RPMI8226 (cell line): Measurements from ENCODE around the gene SEC62.
A peak's percentile ranks its signal among the peaks of the same experiment; 100 is the strongest.

ENCODE experiments used
- DNase-seq: peaks from one replicate; pipeline ENCODE4 v3.0.0-alpha.2; 2015

The SEC62 gene

GRCh38 chr3:169966428-169966950 is at the start of gene SEC62:
Gene SEC62 (plus strand): TSS chr3:169966807. CDS start chr3:169966823, 16 bp downstream.
- DNase-seq = peak; percentile 99

DNA sequence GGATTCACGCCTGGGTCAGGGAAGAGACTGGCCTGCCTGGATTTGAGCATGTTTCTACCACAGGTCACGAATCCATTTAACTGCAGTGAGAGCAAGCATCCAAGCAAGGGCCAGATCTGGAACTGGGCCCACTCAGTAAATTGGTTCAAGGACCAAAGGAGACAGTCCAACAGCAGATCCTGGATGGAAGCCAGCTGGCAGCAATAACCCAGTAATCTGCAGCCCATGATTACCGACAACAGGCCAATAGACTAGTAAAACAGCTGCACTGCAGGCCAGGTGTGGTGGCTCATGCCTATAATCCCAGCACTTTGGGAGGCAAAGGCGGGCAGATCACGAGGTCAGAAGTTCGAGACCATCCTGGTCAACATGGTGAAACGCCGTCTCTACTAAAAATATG is 43.4 kb upstream of the SEC62 start:
- peak; percentile 78 for DNase-seq

DNA sequence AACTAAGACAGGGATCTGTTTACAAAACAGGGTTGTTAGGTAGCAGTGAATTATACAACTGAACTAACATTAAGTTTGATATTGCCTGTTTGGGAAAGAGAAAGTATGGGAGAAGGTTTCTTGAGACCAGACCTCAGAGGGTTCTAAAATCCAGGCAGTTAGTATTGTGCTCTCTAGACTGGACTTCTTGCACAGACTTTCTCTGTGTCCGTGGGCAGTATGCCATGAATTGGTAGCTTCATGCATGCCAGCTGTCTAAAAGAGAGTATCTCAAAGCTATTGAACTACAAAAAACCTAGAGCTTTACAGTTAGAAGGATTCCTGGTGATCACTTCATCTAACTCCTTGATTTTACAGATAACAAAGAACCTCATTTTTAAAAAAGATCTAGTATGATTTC is 42.8 kb upstream of the SEC62 start:
- no peak for DNase-seq

DNA sequence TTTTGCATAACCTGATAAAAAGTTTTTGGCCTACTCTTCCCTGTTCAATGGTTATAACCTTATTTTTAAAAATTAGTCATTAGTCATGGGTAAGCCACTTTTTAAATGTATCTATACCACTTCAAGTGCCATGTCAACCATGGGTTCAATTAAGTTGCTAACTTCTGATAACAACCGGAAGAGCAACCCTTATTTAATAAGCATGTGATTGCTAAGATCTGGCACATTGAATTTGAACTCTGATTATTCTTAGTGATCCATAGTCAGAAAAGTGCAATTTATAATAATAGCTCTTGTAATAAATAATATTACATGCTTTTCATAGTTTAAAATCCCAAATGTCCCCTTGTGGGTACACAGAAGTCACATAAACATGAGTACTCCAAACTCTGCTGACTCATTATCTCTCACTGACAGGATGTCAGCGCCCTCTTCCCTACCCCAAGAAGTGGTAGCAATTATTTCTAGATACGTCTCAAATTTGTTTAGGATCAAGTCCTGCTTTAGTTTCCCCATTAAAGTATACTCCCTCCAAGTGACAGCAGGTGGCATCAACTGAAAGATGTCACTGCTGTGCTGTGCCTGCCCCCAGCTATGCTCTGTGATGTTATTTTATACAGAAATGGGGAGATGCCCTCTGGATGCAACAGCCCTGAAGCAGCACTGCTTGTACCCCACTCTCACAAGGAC is 36.6 kb upstream of the SEC62 start:
- peak; percentile 82 for DNase-seq

GRCh38 chr3:169930843-169931242 is 35.8 kb upstream of the SEC62 start:
- DNase-seq = peak; percentile 43

DNA sequence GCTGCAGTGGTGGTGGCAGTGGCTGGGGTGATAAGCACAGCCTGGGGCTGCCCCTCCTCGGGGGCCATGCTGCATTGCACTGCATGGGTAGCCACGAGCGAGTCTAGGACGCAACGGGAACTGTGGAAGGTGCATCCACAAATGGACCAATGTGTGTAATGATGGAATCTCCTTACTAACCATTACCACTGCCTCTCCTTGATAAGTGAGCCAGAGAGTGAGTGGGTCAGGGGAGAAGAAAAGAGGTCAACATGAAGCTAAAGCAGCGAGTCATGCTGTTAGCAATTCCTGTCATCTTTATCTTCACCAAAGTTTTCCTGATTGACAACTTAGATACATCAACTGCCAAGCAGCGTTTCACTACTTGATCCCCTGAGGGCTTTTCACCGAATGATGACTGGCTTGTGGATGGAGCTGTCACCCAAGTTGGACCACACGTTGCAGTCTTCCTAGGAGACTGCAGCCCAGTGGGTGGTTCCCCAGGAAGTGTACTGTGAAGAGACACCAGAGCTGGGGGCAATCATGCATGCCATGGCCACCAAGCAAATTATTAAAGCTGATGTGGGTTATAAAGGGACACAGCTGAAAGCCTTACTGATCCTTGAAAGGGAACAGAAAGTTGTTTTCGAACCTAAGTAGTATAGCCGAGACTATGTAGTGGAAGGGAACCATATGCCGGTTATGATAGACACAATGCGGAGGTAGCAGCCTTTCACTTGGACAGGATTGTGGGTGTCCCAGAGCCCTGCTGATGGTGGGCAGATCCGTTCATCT is 34.7 kb upstream of the SEC62 start:
- no peak for DNase-seq

DNA sequence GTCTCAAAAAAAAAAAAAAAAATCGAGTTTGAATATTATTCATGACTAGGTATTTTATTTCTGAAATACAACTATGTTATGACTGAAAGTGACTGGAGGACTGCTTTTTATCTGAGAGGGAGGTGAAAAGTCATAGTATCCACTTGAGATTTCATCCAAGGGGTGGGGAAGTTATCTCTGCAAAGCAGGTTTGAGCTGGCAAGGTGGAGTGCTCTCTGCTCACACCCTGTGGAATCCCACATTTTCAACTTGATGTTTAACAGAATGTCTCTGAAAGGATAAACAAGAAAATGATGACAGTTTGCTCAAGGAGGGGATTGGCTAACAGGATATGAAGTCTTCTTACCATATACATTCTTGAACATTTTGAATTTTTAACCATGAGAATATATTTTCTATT is 27.3 kb upstream of the SEC62 start:
- peak; percentile 28 for DNase-seq

DNA sequence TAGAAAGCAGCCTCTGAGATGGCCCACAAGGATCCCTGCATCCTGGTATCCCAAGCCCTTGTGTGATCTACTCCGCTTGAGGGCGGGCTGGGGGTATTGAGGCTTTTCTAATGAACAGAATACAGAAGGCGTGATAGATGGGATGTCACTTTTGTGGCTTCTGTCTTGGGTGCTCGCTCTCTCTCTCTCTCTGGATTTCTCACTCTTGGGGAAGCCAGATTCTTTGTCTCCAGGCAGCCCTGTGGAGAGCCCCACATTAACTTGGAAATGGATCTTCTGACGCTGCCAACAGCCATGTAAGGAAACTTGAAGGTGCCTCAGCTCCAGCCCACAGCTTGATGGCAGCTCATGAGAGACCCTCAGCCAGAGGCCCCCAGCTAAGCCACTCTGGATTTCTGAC is 26.9 kb upstream of the SEC62 start:
- DNase-seq = peak; percentile 59

- peak; percentile 98 for DNase-seq
Observed at GRCh38 chr3:169940470-169941181, 26.0 kb upstream of the SEC62 start.

DNA sequence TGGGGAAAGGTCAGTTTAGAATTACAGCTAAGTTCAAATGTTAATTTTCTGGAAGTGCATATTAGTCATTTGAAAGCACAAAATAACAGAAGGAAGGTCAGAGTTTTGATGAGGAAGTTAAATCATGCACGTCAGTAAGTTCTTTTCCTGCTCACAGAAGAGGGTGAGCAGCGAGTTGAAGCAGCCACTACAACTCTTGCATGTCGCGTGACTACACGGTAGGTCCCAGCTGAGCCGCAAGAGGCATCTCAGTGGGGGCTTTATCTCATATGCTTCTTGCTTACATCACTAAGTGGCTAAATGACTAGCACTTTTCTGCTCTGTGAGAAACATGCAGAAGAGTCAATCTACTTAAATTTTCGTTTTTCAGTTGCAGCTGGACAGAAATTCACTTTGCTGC is 21.3 kb upstream of the SEC62 start:
- DNase-seq = peak; percentile 22

GRCh38 chr3:169946336-169946735 is 20.3 kb upstream of the SEC62 start:
- DNase-seq = no peak

GRCh38 chr3:169948559-169949448 is 17.8 kb upstream of the SEC62 start:
- no peak for DNase-seq

DNA sequence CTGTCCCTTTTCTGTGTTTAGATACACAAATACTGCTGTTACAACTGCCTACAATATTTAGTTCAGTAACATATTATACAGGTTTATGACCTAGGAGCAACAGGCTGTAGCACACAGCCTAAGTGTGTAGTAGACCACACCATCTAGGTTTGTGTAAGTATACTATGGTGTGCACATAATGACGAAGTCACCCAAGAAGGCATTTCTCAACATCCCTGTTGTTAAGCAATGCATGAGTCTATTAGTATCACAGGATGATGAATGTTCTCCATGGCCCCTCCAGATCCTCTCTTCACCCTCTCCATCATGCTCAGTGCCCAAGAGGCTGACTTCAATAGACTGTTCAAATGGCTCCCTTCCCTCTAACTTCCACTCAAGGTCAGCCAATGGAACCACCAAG is 14.6 kb upstream of the SEC62 start:
- DNase-seq = no peak

GRCh38 chr3:169953462-169954141 is 13.0 kb upstream of the SEC62 start:
- no peak for DNase-seq

- no peak for DNase-seq
Observed at GRCh38 chr3:169954142-169954756, 12.4 kb upstream of the SEC62 start.

- DNase-seq = no peak
Observed at GRCh38 chr3:169955406-169955805, 11.2 kb upstream of the SEC62 start.

DNA sequence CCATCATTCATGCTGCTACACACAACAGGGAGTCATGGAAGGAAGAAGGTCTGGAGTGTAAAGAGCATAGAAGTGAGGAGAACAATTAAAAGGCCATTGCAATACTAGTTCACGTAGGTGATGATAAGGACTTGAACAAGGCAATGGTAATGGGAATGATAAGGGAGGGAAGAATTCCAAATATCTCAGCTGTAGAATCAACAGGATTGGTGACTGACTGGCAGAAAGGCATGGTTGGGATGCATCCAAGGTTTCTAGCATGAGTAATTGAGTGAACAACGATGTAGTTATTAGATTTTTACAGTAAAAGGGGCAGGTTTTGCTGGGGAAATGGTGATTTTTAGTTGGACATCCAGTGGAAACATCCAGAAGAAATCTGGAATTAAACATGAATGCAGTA is 2.4 kb upstream of the SEC62 start:
- no peak for DNase-seq

DNA sequence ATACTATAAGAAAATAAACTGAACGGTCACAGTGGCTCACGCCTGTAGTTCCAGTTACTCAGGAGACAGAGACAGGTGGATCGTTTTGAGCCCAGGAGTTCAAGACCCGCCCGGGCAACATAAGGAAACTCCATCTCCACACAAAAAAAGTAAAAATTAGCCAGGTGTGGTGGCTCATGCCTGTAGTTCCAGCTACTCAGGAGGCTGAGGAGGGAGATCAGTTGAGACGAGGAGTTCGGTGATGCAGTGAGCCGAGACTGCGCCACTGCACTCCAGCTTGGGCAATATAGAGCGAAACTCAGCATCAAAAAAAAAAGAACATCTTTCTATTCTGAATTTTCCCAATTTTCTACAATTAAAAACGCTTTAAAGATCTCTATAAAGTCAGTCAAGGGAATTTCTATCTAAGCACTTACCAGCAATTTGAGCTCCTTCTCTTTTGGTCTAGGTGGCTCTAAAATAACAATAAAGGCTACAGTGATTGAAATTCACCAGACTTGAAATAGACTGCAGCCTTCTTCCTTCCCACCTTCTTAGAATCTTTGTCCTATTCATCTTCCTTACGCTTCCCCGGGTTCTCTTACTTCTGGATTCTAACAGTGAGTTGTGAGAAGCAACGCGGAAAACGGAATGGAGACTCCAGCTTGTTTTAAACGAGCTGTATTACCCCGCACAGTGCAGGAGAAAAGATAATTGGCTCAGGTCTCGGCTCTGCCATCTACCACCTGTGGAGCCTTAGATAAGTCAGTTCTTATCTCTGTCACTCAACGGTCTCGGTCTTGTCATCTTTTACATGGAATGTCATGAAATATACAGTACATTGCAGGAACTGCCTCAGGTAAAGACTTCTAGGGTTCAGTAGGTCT is 812 bp upstream of the SEC62 start:
- no peak for DNase-seq

- DNase-seq = peak; percentile 77
Observed at GRCh38 chr3:169966951-169967915, 626 bp downstream of the SEC62 start.
